ENCODE measurements around the gene SANBR. TPM values are rescaled to one million over a fixed set of nuclear protein-coding genes. Genes with fewer than 3 reads are reported as not detected.

The SANBR gene
- total RNA-seq, 1 experiment from 2014 or later: 13.6 TPM

DNA sequence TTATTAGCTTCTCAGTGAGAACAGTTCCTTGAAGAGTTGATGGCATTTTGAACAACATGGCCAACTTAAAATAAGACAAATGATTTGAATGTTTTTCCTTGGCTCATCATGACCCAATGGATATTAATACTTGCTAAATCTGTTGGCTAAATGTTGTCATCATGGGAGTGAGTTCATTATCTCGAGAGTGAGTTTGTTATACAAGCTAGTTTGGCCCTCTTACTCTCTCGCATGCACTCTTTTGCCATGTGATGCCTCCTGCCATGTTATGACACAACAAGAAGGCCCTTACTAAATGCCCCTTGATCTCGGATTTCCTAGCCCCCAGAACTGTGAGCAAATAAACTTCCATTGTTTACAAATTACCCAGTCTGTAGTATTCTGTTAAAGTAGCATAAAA lies 22.9 kb upstream of the SANBR start:
- Histone ChIP-seq H3K9me3 (replicated peaks) (no peaks in the 10 kb centered on the region), H3K27me3 (replicated peaks) (no peaks in the 10 kb centered on the region), H3K4me3 (no peak overlapping the region), H3K27ac (no peak overlapping the region), H3K36me3 (peaks cover 15% of the 10 kb centered on the region), H3K4me1 (replicated peaks) (no peaks in the 10 kb centered on the region)
- no peak for DNase-seq (ENCODE audit: low read depth in 1 of 2, low spot score in 2 of 2)

- H3K9me3 ChIP-seq (replicated peaks): no peaks in the 10 kb centered on the region
Observed at GRCh38 chr2:61044636-61045035, 21.0 kb upstream of the SANBR start.

GRCh38 chr2:61045226-61045625 lies 20.4 kb upstream of the SANBR start:
- DNase-seq (ENCODE audit: low read depth in 1 of 2, low spot score in 2 of 2): no peak
- Histone ChIP-seq H3K4me3 (no peak overlapping the region), H3K36me3 (peaks cover 36% of the 10 kb centered on the region), H3K27me3 (replicated peaks) (no peaks in the 10 kb centered on the region), H3K4me1 (replicated peaks) (no peaks in the 10 kb centered on the region), H3K27ac (no peak overlapping the region), H3K9me3 (replicated peaks) (no peaks in the 10 kb centered on the region)

More at GRCh38 chr2:61044636-61045035, 21.0 kb upstream of the SANBR start:
- Histone ChIP-seq H3K27ac (no peak overlapping the region), H3K27me3 (replicated peaks) (no peaks in the 10 kb centered on the region), H3K36me3 (peaks cover 31% of the 10 kb centered on the region), H3K4me1 (replicated peaks) (no peaks in the 10 kb centered on the region), H3K4me3 (no peak overlapping the region)
- DNase-seq (ENCODE audit: low read depth in 1 of 2, low spot score in 2 of 2): no peak

DNA sequence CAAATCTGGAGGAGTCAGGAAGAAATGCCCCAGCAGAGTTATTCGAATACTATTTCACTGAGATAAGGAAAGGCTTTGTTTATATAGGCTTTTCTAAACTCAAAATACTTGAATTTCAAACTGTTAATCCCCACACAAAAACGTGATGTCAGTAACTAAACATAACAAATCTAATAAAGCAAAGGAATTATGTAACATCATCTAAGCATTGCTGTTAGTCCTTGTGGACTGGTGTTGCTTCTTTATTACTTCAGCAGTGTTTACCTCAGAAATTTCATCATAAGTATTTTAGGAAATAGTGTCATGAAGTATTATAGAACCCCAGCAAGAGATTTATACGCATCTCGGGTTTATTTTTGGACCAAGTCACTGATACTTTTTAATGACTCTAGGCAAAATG lies 19.7 kb upstream of the SANBR start:
- H3K4me1 ChIP-seq (replicated peaks): no peaks in the 10 kb centered on the region
- H3K27ac ChIP-seq: no peak overlapping the region
- H3K4me3 ChIP-seq: no peak overlapping the region
- no peaks in the 10 kb centered on the region for H3K27me3 ChIP-seq (replicated peaks)
- H3K9me3 ChIP-seq (replicated peaks): no peaks in the 10 kb centered on the region
- peaks cover 42% of the 10 kb centered on the region for H3K36me3 ChIP-seq
- no peak for DNase-seq (ENCODE audit: low read depth in 1 of 2, low spot score in 2 of 2)

GRCh38 chr2:61055557-61055956 lies 10.1 kb upstream of the SANBR start:
- Histone ChIP-seq H3K4me3 (no peak overlapping the region), H3K36me3 (peaks cover 9% of the 10 kb centered on the region; the same call in 1 of the 2 replicates), H3K27ac (peak overlapping the region; percentile 30; the same call in 1 of the 2 replicates), H3K4me1 (replicated peaks) (peaks cover 11% of the 10 kb centered on the region), H3K9me3 (replicated peaks) (no peaks in the 10 kb centered on the region), H3K27me3 (replicated peaks) (no peaks in the 10 kb centered on the region)
- DNase-seq (ENCODE audit: low read depth in 1 of 2, low spot score in 2 of 2): peak in 1 of 2 experiments; percentile 19

DNA sequence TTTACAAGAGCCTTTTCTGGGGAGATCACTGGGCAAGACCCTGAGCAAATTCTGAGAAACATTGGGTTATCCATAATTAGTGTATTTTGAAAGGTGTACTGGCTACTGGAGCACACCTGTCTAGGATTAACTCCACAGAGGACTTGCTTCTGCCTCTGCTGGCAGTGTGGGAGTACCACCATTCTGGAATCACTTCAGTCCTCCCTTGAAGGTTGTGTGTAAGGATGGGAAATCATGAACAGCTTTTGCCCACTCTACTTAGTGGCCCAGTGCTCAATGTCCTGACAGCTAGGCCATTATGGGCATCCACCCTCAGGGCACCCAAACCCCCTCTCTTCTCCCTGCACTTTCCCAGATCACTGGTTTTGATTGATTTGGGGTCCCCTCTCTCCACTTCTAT lies 8.1 kb upstream of the SANBR start:
- no peak overlapping the region for H3K27ac ChIP-seq
- H3K36me3 ChIP-seq: peaks cover 3% of the 10 kb centered on the region; the same call in 1 of the 2 replicates
- H3K4me3 ChIP-seq: no peak overlapping the region
- no peaks in the 10 kb centered on the region for H3K9me3 ChIP-seq (replicated peaks)
- peaks cover 11% of the 10 kb centered on the region for H3K4me1 ChIP-seq (replicated peaks)
- no peaks in the 10 kb centered on the region for H3K27me3 ChIP-seq (replicated peaks)
- DNase-seq (ENCODE audit: low read depth in 1 of 2, low spot score in 2 of 2): no peak

DNA sequence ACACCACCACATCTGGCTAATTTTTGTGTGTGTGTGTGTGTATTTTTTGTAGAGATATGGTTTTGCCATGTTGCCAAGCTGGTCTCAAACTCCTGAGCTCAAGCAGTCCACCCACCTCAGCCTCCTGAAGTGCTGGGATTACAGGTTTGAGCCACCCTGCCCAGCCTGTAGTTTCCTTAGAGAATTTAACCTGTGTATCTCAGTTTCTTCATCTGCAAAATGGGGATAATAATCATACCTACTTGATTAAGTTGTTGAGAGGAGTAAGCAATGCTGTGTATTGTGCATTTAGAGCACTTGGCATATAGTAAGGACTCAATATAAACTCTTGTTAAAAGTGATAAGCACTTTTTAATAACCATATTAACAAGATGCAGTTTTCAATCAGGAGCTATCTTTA lies 6.3 kb upstream of the SANBR start:
- no peak overlapping the region for H3K4me3 ChIP-seq
- no peaks in the 10 kb centered on the region for H3K9me3 ChIP-seq (replicated peaks)
- H3K27me3 ChIP-seq (replicated peaks): no peaks in the 10 kb centered on the region
- no peak for DNase-seq (ENCODE audit: low read depth in 1 of 2, low spot score in 2 of 2)
- H3K36me3 ChIP-seq: no peaks in the 10 kb centered on the region
- H3K27ac ChIP-seq: no peak overlapping the region
- peaks cover 11% of the 10 kb centered on the region for H3K4me1 ChIP-seq (replicated peaks)

DNA sequence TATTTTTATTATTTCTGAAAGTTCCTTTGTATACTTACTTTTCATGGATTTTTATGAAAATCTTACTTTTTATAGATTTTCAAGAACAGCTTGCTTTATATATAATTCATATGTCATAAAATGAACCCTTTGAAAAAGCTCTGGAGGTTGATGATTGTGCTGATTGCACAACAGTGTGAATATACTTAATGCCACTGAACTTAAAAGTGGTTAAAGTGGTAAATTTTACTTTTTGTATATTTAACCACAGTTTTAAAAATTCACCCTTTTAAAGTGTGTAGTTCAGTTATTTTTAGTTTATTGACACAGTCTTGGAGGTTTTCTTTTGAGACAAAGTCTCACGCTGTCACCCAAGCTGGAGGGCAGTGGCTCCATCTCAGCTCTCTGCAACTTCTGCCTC lies 8.4 kb downstream of the SANBR start:
- no peak for DNase-seq (ENCODE audit: low read depth in 1 of 2, low spot score in 2 of 2)

DNA sequence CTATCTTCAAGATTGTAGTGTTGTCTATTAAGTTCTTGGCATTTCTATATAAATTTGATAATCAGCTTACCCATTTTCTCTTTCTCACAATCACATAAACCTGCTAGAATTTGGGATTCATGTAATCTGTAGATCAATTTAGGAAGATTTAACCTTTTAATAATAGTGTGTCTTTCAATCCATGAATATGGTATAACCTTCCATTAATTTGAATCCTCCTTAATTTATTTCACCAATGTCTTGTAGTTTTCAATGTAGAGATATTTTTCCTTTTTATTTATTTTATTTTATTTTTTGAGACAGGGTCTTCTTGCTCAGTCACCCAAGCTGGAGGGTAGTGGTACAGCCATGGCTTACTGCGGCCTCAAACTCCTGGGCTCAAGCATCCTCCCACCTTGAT lies 20.2 kb downstream of the SANBR start:
- Histone ChIP-seq H3K4me3 (no peak overlapping the region), H3K9me3 (replicated peaks) (no peaks in the 10 kb centered on the region), H3K27ac (no peak overlapping the region), H3K27me3 (replicated peaks) (no peaks in the 10 kb centered on the region), H3K36me3 (peaks cover 30% of the 10 kb centered on the region), H3K4me1 (replicated peaks) (no peaks in the 10 kb centered on the region)
- no peak for DNase-seq (ENCODE audit: low read depth in 1 of 2, low spot score in 2 of 2)

More for the DNA sequence above, 8.4 kb downstream of the SANBR start:
- Histone ChIP-seq H3K4me3 (no peak overlapping the region), H3K27me3 (replicated peaks) (no peaks in the 10 kb centered on the region), H3K4me1 (replicated peaks) (no peaks in the 10 kb centered on the region), H3K27ac (no peak overlapping the region), H3K9me3 (replicated peaks) (no peaks in the 10 kb centered on the region), H3K36me3 (peaks cover 55% of the 10 kb centered on the region)

DNA sequence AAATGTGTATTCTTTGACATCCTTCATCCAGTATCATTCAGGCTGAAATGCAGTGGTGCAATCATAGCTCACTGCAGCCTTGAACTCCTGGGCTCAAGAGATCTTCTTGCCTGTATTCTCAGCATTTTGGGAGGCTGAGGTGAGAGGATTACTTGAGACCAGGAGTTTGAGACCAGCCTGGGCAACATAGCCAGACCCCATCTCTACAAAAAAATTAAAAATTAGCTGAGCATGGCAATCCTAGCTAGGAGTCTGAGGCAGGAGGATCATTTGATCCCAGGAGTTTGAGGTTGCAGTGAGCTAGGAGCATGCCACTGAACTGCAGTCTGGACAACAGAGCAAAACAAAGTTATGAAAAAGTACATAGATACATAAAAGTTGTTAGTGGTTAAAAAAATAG lies 24.1 kb downstream of the SANBR start:
- H3K36me3 ChIP-seq: peaks cover 21% of the 10 kb centered on the region
- H3K9me3 ChIP-seq (replicated peaks): no peaks in the 10 kb centered on the region
- H3K27ac ChIP-seq: no peak overlapping the region
- H3K4me3 ChIP-seq: no peak overlapping the region
- DNase-seq (ENCODE audit: low read depth in 1 of 2, low spot score in 2 of 2): no peak
- H3K27me3 ChIP-seq (replicated peaks): no peaks in the 10 kb centered on the region
- no peaks in the 10 kb centered on the region for H3K4me1 ChIP-seq (replicated peaks)

DNA sequence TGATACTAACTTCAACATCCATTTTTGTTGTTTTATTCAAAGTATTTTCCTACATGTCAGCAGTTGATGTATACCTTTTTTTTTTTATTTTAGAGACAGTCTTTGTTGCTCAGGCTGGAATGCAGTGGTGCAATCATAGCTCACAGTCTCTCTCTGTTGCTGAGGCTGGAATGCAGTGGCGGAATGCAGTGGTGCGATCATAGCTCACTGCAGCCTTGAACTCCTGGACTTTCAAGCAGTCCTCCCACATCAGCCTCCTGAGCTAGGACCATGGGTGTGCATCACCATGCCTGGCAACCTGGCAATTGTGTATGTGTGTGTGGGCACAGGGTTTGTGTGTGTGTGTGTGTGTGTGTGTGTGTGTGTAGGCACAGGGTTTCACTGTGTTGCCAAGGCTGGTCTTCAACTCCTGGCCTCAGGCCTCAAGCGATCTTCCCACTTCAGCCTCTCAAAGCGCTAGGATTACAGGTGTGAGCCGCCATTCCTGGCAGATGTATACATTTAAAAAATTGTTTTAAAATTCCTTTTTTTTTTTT lies 24.8 kb downstream of the SANBR start:
- H3K4me1 ChIP-seq (replicated peaks): no peaks in the 10 kb centered on the region
- H3K27ac ChIP-seq: no peak overlapping the region
- no peak for DNase-seq (ENCODE audit: low read depth in 1 of 2, low spot score in 2 of 2)
- H3K36me3 ChIP-seq: peaks cover 14% of the 10 kb centered on the region
- no peak overlapping the region for H3K4me3 ChIP-seq
- no peaks in the 10 kb centered on the region for H3K9me3 ChIP-seq (replicated peaks)
- no peaks in the 10 kb centered on the region for H3K27me3 ChIP-seq (replicated peaks)

GRCh38 chr2:61091485-61091884 lies 25.8 kb downstream of the SANBR start:
- H3K36me3 ChIP-seq: peaks cover 10% of the 10 kb centered on the region
- no peaks in the 10 kb centered on the region for H3K27me3 ChIP-seq (replicated peaks)
- no peak overlapping the region for H3K4me3 ChIP-seq
- H3K9me3 ChIP-seq (replicated peaks): no peaks in the 10 kb centered on the region
- DNase-seq (ENCODE audit: low read depth in 1 of 2, low spot score in 2 of 2): no peak
- no peaks in the 10 kb centered on the region for H3K4me1 ChIP-seq (replicated peaks)
- H3K27ac ChIP-seq: no peak overlapping the region

DNA sequence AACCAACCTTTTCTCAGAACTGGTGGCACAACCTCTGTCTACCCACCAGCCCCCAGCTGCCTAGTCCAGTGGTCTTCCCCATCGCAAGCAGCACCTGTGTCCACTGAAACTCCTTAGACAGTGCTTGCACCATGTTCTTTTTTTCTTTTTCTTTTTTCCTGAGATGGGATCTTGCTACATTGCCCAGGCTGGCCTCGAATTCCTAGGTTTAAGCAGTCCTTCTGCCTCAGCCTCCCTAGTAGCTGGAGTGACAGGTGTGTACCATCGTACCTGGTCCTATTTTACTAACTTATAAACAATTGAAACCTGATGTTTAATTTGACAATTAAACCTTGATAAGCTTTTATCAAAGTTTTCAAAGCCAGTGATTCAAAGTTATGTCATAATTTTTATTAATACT lies 30.8 kb downstream of the SANBR start:
- no peak overlapping the region for H3K27ac ChIP-seq
- H3K27me3 ChIP-seq (replicated peaks): no peaks in the 10 kb centered on the region
- H3K9me3 ChIP-seq (replicated peaks): no peaks in the 10 kb centered on the region
- no peak overlapping the region for H3K4me3 ChIP-seq
- no peaks in the 10 kb centered on the region; the same call in none of the 2 replicates for H3K36me3 ChIP-seq
- no peak for DNase-seq (ENCODE audit: low read depth in 1 of 2, low spot score in 2 of 2)
- H3K4me1 ChIP-seq (replicated peaks): no peaks in the 10 kb centered on the region

- Histone ChIP-seq H3K4me1 (replicated peaks) (no peaks in the 10 kb centered on the region), H3K36me3 (peaks cover 9% of the 10 kb centered on the region; the same call in 1 of the 2 replicates), H3K9me3 (replicated peaks) (no peaks in the 10 kb centered on the region), H3K27me3 (replicated peaks) (no peaks in the 10 kb centered on the region), H3K4me3 (no peak overlapping the region), H3K27ac (no peak overlapping the region)
- no peak for DNase-seq (ENCODE audit: low read depth in 1 of 2, low spot score in 2 of 2)
Observed at GRCh38 chr2:61100801-61101200, 35.1 kb downstream of the SANBR start.

DNA sequence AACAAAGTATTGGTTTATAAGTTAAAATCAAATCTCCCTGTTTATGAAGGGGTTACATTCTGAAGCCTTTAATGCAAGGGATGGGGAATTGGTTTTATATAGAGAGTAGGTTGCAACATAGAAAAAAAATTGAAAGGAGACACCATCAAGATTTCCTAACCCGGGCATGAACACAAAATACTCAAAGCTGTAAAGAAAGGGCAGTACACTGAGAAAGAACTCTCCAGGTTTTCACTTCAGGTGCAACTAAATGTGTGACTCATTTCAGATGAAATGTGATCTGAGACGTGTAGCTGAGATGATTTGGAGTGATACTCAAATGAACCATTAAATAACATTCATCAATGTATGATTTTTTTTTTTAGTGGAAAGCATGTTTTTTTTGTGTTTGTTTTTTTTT lies 43.6 kb downstream of the SANBR start:
- DNase-seq (ENCODE audit: low read depth in 1 of 2, low spot score in 2 of 2): no peak
- peaks cover 13% of the 10 kb centered on the region; the same call in 1 of the 2 replicates for H3K36me3 ChIP-seq
- H3K27me3 ChIP-seq (replicated peaks): no peaks in the 10 kb centered on the region
- no peak overlapping the region for H3K4me3 ChIP-seq
- H3K27ac ChIP-seq: no peak overlapping the region
- no peaks in the 10 kb centered on the region for H3K9me3 ChIP-seq (replicated peaks)
- H3K4me1 ChIP-seq (replicated peaks): no peaks in the 10 kb centered on the region
